Calu3 (cell line): ENCODE measurements around the gene SEPTIN5. TPM values are rescaled to one million over a fixed set of nuclear protein-coding genes. Genes with fewer than 3 reads are reported as not detected.

Source experiments
- BruUV-seq: library from RNA; stranded (reverse); fragments of 400-500 nt; replicated peaks from 2 replicates; lab custom pipeline; 2021; lab: Mats Ljungman, UMichigan
- CTCF ChIA-PET: fragments of 300-600 bp; sonication (Branson Sonifier 250); formaldehyde crosslinking; loops from one replicate; lab custom pipeline; 2022; ENCODE audit warnings: antibody characterized with exemption; lab: Charles Lee
- DNase-seq: peaks from one replicate; pipeline ENCODE4 v3.0.0; 2022
- H3K27ac Mint-ChIP-seq: one replicate; pipeline ENCODE4 v1.8.0; 2022; ENCODE audit warnings: mixed read lengths; ENCODE audit not compliant: unreplicated experiment
- H3K27me3 Mint-ChIP-seq: one replicate; pipeline ENCODE4 v1.8.0; 2022; ENCODE audit warnings: mixed read lengths; ENCODE audit not compliant: unreplicated experiment
- H3K36me3 Mint-ChIP-seq: one replicate; pipeline ENCODE4 v1.8.0; 2022; ENCODE audit warnings: mild to moderate bottlenecking, moderate library complexity, mixed read lengths; ENCODE audit not compliant: insufficient read depth, unreplicated experiment
- H3K4me1 Mint-ChIP-seq: one replicate; pipeline ENCODE4 v1.8.0; 2022; ENCODE audit warnings: mild to moderate bottlenecking, low read depth, mixed read lengths; ENCODE audit not compliant: unreplicated experiment
- H3K4me3 Mint-ChIP-seq: one replicate; pipeline ENCODE4 v1.8.0; 2022; ENCODE audit warnings: mild to moderate bottlenecking, low read depth, moderate library complexity, mixed read lengths; ENCODE audit not compliant: unreplicated experiment
- H3K9me3 Mint-ChIP-seq: one replicate; pipeline ENCODE4 v1.8.0; 2022; ENCODE audit warnings: low read depth, mixed read lengths; ENCODE audit not compliant: unreplicated experiment
- CTCF ChIP-seq: fragments of 200-600 bp; IDR thresholded peaks from one replicate; pipeline ENCODE4 v1.8.0; 2022; ENCODE audit warnings: antibody characterized with exemption; ENCODE audit not compliant: unreplicated experiment
- intact Hi-C: fragments of 100-400 bp; cut with micrococcal nuclease; formaldehyde crosslinking; loops from one replicate; pipeline ENCODE4 v1.10.0; 2022; ENCODE audit not compliant: unreplicated experiment
- total RNA-seq: library from RNA; stranded (reverse); gene quantifications from 2 replicates; pipeline ENCODE4 v1.2.3, GENCODE V29; 2022

Gene SEPTIN5
- total RNA-seq, 1 experiment from 2014 or later = 3.3 TPM

GRCh38 chr22:19740586-19740985 lies 26.3 kb downstream of the SEPTIN5 start:
- BruUV-seq = no TSS peak
- H3K4me1 Mint-ChIP-seq = no peaks in the 10 kb centered on the region
- no peaks in the 10 kb centered on the region for H3K36me3 Mint-ChIP-seq
- DNase-seq = no peak
- TF ChIP-seq CTCF = no peak
- H3K4me3 Mint-ChIP-seq = no peak overlapping the region
- no peak overlapping the region for H3K27ac Mint-ChIP-seq
- no peaks in the 10 kb centered on the region for H3K9me3 Mint-ChIP-seq
- H3K27me3 Mint-ChIP-seq = peaks cover 29% of the 10 kb centered on the region
- CTCF ChIA-PET = interaction anchor here (1.3 kb wide), 1 partner anchor 17 kb away, joined by 3 read pairs; the partner anchor contains the start of gene GP1BB
- intact Hi-C loops = no loop called here

GRCh38 chr22:19741053-19741452 lies 26.8 kb downstream of the SEPTIN5 start:
- H3K4me1 Mint-ChIP-seq = no peaks in the 10 kb centered on the region
- intact Hi-C loops = no loop called here
- TF ChIP-seq CTCF = no peak
- BruUV-seq = no TSS peak
- no peak overlapping the region for H3K4me3 Mint-ChIP-seq
- peaks cover 26% of the 10 kb centered on the region for H3K27me3 Mint-ChIP-seq
- CTCF ChIA-PET = interaction anchor here (1.3 kb wide), 1 partner anchor 17 kb away, joined by 3 read pairs; the partner anchor contains the start of gene GP1BB
- no peaks in the 10 kb centered on the region for H3K36me3 Mint-ChIP-seq
- no peak for DNase-seq
- no peak overlapping the region for H3K27ac Mint-ChIP-seq
- H3K9me3 Mint-ChIP-seq = no peaks in the 10 kb centered on the region

- Mint-ChIP-seq H3K36me3 (no peaks in the 10 kb centered on the region), H3K4me3 (no peak overlapping the region), H3K9me3 (no peaks in the 10 kb centered on the region), H3K27ac (no peak overlapping the region), H3K27me3 (peaks cover 17% of the 10 kb centered on the region), H3K4me1 (no peaks in the 10 kb centered on the region)
- no peak for DNase-seq
- intact Hi-C loops = no loop called here
- TF ChIP-seq CTCF = no peak
- CTCF ChIA-PET = interaction anchor here (1.4 to 1.9 kb wide), 2 partner anchors 14 to 168 kb away, joined by 3 to 6 read pairs; no protein-coding TSS in a partner anchor
- BruUV-seq = no TSS peak
Measured at GRCh38 chr22:19742160-19743066, 28.1 kb downstream of the SEPTIN5 start.

- Mint-ChIP-seq H3K36me3 (no peaks in the 10 kb centered on the region), H3K4me1 (no peaks in the 10 kb centered on the region), H3K9me3 (no peaks in the 10 kb centered on the region), H3K4me3 (no peak overlapping the region), H3K27ac (no peak overlapping the region), H3K27me3 (peaks cover 20% of the 10 kb centered on the region)
- BruUV-seq = no TSS peak
- no peak for DNase-seq
- CTCF ChIA-PET = interaction anchor here (1.9 kb wide), 1 partner anchor 167 kb away, joined by 6 read pairs; no protein-coding TSS in a partner anchor
- intact Hi-C loops = no loop called here
- no peak for TF ChIP-seq CTCF
Measured at GRCh38 chr22:19743081-19743480, 28.8 kb downstream of the SEPTIN5 start.
